HEK293 (cell line): Measurements from ENCODE around the gene EFEMP2.

Source experiments
- CTCF ChIA-PET: fragments of 350-600 bp; formaldehyde crosslinking; extraction: SDS; loops from one replicate; lab custom pipeline; 2021; ENCODE audit warnings: antibody characterized with exemption; lab: Yijun Ruan, JAX
- POLR2A ChIA-PET: fragments of 300-600 bp; formaldehyde crosslinking; extraction: SDS; loops from one replicate; lab custom pipeline; 2020; ENCODE audit warnings: antibody characterized with exemption, inconsistent platforms; lab: Yijun Ruan, JAX
- H3K27ac ChIP-seq: fragments of 200-500 bp; sonication (Bioruptor generic); 2 replicates; pipeline ENCODE4 v1.5.1; 2014; ENCODE audit warnings: low read depth, low read length, control low read depth, inconsistent platforms; ENCODE audit errors: extremely low read depth
- H3K36me3 ChIP-seq, 2 experiments: fragments of 200-500 bp in 1 of 2; sonication (Bioruptor generic) in 1 of 2; 1 replicate in 1 of 2; 2 replicates in 1 of 2; pipeline ENCODE4 v1.5.1; 2014 to 2017; ENCODE audit warnings: inconsistent platforms in 2 of 2, low read length in 2 of 2; ENCODE audit not compliant: control insufficient read depth in 2 of 2, insufficient read depth in 1 of 2
- H3K4me1 ChIP-seq: fragments of 200-500 bp; sonication (Bioruptor generic); 2 replicates; pipeline ENCODE4 v1.5.1; 2014; ENCODE audit warnings: mild to moderate bottlenecking, low read length, inconsistent platforms; ENCODE audit not compliant: control insufficient read depth, insufficient read depth
- H3K4me3 ChIP-seq: 2 replicates; pipeline ENCODE4 v1.5.1; 2011; ENCODE audit warnings: low read depth, mild to moderate bottlenecking, control low read depth, low read length, moderate library complexity
- H3K9me3 ChIP-seq: fragments of 200-500 bp; sonication (Bioruptor generic); 2 replicates; pipeline ENCODE4 v1.5.1; 2014; ENCODE audit warnings: low read depth, low read length, inconsistent platforms; ENCODE audit not compliant: control insufficient read depth, insufficient read depth
- HOXC10 ChIP-seq: sonication (generic); formaldehyde crosslinking; IDR thresholded peaks from 2 replicates; pipeline ENCODE4 v1.8.1; 2023; ENCODE audit warnings: mild to moderate bottlenecking, missing genetic modification reagents
- MEIS1 ChIP-seq: sonication (generic); formaldehyde crosslinking; IDR thresholded peaks from 2 replicates; pipeline ENCODE4 v1.8.1; 2022; ENCODE audit warnings: missing genetic modification reagents, mild to moderate bottlenecking, borderline replicate concordance
- PRDM1 ChIP-seq: fragments of 450-650 bp; formaldehyde crosslinking; IDR thresholded peaks from 2 replicates; pipeline ENCODE4; 2016; ENCODE audit warnings: missing biosample characterization, missing genetic modification characterization
- SP3 ChIP-seq: fragments of 450-650 bp; formaldehyde crosslinking; IDR thresholded peaks from 2 replicates; pipeline ENCODE4 v1.5.1; 2016; ENCODE audit warnings: missing biosample characterization, missing genetic modification characterization
- WT1 ChIP-seq: fragments of 450-650 bp; formaldehyde crosslinking; IDR thresholded peaks from 2 replicates; pipeline ENCODE4 v1.5.1; 2016; ENCODE audit warnings: missing biosample characterization, missing genetic modification characterization
- ZBTB48 ChIP-seq: fragments of 450-650 bp; formaldehyde crosslinking; IDR thresholded peaks from 2 replicates; pipeline ENCODE4 v1.5.1; 2016; ENCODE audit warnings: missing biosample characterization, missing genetic modification characterization
- ZFP3 ChIP-seq: fragments of 450-650 bp; formaldehyde crosslinking; IDR thresholded peaks from 2 replicates; pipeline ENCODE4 v1.5.1; 2016; ENCODE audit warnings: low read depth, missing biosample characterization, missing genetic modification characterization
- ZNF112 ChIP-seq: fragments of 450-650 bp; formaldehyde crosslinking; IDR thresholded peaks from 2 replicates; pipeline ENCODE4 v1.5.0; 2017; ENCODE audit warnings: missing biosample characterization, missing genetic modification characterization
- ZNF114 ChIP-seq: fragments of 450-650 bp; formaldehyde crosslinking; IDR thresholded peaks from 2 replicates; pipeline ENCODE4 v1.5.0; 2017; ENCODE audit warnings: missing biosample characterization, missing genetic modification characterization
- ZNF138 ChIP-seq: fragments of 450-650 bp; formaldehyde crosslinking; IDR thresholded peaks from 2 replicates; pipeline ENCODE4 v1.5.1; 2016; ENCODE audit warnings: missing biosample characterization, missing genetic modification characterization, borderline replicate concordance
- ZNF211 ChIP-seq: fragments of 450-650 bp; formaldehyde crosslinking; IDR thresholded peaks from 2 replicates; pipeline ENCODE4 v1.5.1; 2016; ENCODE audit warnings: low read depth, missing biosample characterization, missing genetic modification characterization
- ZNF239 ChIP-seq: fragments of 450-650 bp; formaldehyde crosslinking; IDR thresholded peaks from 2 replicates; pipeline ENCODE4 v1.5.1; 2016; ENCODE audit warnings: missing biosample characterization, missing genetic modification characterization
- ZNF350 ChIP-seq: fragments of 450-650 bp; formaldehyde crosslinking; IDR thresholded peaks from 2 replicates; pipeline ENCODE4 v1.5.0; 2017; ENCODE audit warnings: missing biosample characterization, mild to moderate bottlenecking, missing genetic modification characterization
- ZNF391 ChIP-seq: fragments of 450-650 bp; formaldehyde crosslinking; IDR thresholded peaks from 2 replicates; pipeline ENCODE4 v1.5.1; 2016; ENCODE audit warnings: low read depth, missing biosample characterization, missing genetic modification characterization, borderline replicate concordance
- ZNF394 ChIP-seq: fragments of 450-650 bp; formaldehyde crosslinking; IDR thresholded peaks from 2 replicates; pipeline ENCODE4 v1.5.1; 2016; ENCODE audit warnings: missing biosample characterization, missing genetic modification characterization, mild to moderate bottlenecking, moderate library complexity, borderline replicate concordance
- ZNF664 ChIP-seq: fragments of 450-650 bp; formaldehyde crosslinking; IDR thresholded peaks from 2 replicates; pipeline ENCODE4 v1.5.1; 2016; ENCODE audit warnings: missing biosample characterization, missing genetic modification characterization
- ZNF707 ChIP-seq: fragments of 450-650 bp; formaldehyde crosslinking; IDR thresholded peaks from 2 replicates; pipeline ENCODE4 v1.5.1; 2016; ENCODE audit warnings: missing biosample characterization, missing genetic modification characterization
- ZNF768 ChIP-seq: fragments of 450-650 bp; formaldehyde crosslinking; IDR thresholded peaks from 2 replicates; pipeline ENCODE4 v1.5.1; 2018; ENCODE audit warnings: missing biosample characterization, mild to moderate bottlenecking, missing genetic modification characterization
- ZNF776 ChIP-seq: fragments of 450-650 bp; formaldehyde crosslinking; IDR thresholded peaks from 2 replicates; pipeline ENCODE4 v1.5.0; 2017; ENCODE audit warnings: missing biosample characterization, missing genetic modification characterization, borderline replicate concordance
- ZNF785 ChIP-seq: fragments of 450-650 bp; formaldehyde crosslinking; IDR thresholded peaks from 2 replicates; pipeline ENCODE4 v1.5.1; 2016; ENCODE audit warnings: missing biosample characterization, missing genetic modification characterization
- ZNF792 ChIP-seq: fragments of 450-650 bp; formaldehyde crosslinking; IDR thresholded peaks from 2 replicates; pipeline ENCODE4 v1.5.1; 2016; ENCODE audit warnings: missing biosample characterization, missing genetic modification characterization
- TF ChIP-seq, protein P1 (sequence below): fragments of 450-650 bp; formaldehyde crosslinking; optimal IDR thresholded peaks from 2 replicates; pipeline ENCODE3; 2016; ENCODE audit warnings: missing biosample characterization, mild to moderate bottlenecking, missing genetic modification characterization
- TF ChIP-seq, protein P2 (sequence below): fragments of 450-650 bp; formaldehyde crosslinking; IDR thresholded peaks from 2 replicates; pipeline ENCODE4 v1.5.1; 2017; ENCODE audit warnings: missing biosample characterization, missing genetic modification characterization
- TF ChIP-seq, protein P3 (sequence below): fragments of 450-650 bp; formaldehyde crosslinking; IDR thresholded peaks from 2 replicates; pipeline ENCODE4 v1.5.1; 2016; ENCODE audit warnings: missing biosample characterization, missing genetic modification characterization
- TF ChIP-seq, protein P4 (sequence below): fragments of 450-650 bp; formaldehyde crosslinking; IDR thresholded peaks from 2 replicates; pipeline ENCODE4 v1.5.1; 2017; ENCODE audit warnings: missing biosample characterization, mild to moderate bottlenecking, missing genetic modification characterization, moderate library complexity
- TF ChIP-seq, protein P5 (sequence below): fragments of 450-650 bp; formaldehyde crosslinking; IDR thresholded peaks from 2 replicates; pipeline ENCODE4 v1.5.0; 2017; ENCODE audit warnings: missing biosample characterization, missing genetic modification characterization, borderline replicate concordance
- TF ChIP-seq, protein P6 (sequence below): fragments of 450-650 bp; formaldehyde crosslinking; IDR thresholded peaks from 2 replicates; pipeline ENCODE4 v1.5.1; 2017; ENCODE audit warnings: missing biosample characterization, missing genetic modification characterization

The EFEMP2 gene

DNA sequence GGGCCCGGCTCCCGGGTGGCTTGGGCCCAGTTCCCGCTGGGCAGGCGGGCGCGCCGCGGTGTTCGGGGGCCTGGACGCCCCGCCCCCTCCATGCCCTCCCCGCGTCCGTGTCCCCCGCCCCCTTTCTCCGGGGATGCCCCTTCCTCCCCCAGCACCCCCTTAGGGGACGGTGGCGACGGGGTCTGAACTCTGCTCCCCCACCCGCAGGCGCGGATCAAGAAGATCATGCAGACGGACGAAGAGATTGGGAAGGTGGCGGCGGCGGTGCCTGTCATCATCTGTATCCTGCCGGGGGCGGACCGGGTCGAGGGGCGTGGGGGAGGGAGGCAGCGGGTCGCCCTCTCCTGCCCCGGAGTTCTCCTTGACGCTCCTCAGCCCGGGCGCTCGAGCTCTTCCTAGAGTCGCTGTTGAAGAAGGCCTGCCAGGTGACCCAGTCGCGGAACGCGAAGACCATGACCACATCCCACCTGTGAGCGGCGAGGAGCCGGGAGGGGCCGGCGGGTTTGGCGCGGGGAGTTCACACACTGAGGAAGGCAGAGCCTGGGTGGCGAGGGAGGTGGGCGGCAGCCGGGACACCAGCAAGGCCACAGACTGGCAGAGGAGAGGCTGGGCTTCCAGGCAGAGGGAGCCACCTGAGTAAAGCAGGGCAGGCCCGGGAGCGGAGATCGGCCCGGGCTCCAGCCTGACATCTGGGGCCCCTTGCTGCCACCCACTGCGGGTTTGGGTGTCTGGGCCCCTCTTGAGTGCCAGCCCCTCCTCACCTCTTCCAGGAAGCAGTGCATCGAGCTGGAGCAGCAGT lies 47.2 kb upstream of the EFEMP2 start (continued):
- TF ChIP-seq, protein P1, sequence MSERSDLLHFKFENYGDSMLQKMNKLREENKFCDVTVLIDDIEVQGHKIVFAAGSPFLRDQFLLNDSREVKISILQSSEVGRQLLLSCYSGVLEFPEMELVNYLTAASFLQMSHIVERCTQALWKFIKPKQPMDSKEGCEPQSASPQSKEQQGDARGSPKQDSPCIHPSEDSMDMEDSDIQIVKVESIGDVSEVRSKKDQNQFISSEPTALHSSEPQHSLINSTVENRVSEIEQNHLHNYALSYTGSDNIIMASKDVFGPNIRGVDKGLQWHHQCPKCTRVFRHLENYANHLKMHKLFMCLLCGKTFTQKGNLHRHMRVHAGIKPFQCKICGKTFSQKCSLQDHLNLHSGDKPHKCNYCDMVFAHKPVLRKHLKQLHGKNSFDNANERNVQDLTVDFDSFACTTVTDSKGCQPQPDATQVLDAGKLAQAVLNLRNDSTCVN (tag by site-specific recombination), result peak; percentile 44
- TF ChIP-seq PRDM1, result no peak
- TF ChIP-seq, protein P2, sequence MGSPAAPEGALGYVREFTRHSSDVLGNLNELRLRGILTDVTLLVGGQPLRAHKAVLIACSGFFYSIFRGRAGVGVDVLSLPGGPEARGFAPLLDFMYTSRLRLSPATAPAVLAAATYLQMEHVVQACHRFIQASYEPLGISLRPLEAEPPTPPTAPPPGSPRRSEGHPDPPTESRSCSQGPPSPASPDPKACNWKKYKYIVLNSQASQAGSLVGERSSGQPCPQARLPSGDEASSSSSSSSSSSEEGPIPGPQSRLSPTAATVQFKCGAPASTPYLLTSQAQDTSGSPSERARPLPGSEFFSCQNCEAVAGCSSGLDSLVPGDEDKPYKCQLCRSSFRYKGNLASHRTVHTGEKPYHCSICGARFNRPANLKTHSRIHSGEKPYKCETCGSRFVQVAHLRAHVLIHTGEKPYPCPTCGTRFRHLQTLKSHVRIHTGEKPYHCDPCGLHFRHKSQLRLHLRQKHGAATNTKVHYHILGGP, result no peak
- peak; percentile 60; the same call in 1 of the 2 replicates for TF ChIP-seq SP3 (tag by site-specific recombination)
- no peak for TF ChIP-seq ZFP3
- no peak for TF ChIP-seq ZNF114 (tag by site-specific recombination)
- TF ChIP-seq ZBTB48 (tag by site-specific recombination), result no peak
- TF ChIP-seq ZNF394 (tag by site-specific recombination), result no peak
- 0 out of 2 replicates have a peak, but pooled peaks have one; percentile 22 for TF ChIP-seq HOXC10

DNA sequence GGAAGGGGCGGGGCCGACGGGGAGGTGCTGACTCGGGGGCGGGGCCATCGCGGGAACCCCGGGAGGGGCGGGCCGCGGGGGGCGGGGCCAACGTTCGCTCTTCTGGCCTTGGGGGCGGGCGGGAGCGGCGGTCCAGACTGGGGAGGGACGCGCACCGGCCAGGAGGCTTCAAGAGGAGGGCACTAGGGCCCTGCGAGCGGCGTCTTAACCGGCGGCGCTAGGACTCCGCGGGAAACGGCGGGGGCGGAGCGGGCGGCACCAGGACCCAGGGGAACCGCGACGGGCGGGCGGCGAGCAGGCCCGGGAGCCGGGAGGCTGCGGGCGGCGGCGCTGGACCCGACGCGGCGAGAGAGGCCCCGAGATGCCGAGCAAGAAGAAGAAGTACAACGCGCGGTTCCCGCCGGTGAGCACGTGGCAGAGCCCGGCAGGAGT lies 46.6 kb upstream of the EFEMP2 start, which contains the start of gene DRAP1:
TSS of gene DRAP1 (plus strand) at position 286 of the 432 bp plus-strand sequence. CDS start at position 362, 76 bp downstream.
- Histone ChIP-seq H3K9me3 (no peaks in the 10 kb centered on the region), H3K36me3 (peaks cover 0 to 14% of the 10 kb centered on the region in 2 experiments; a peak in 2 of 3 replicates), H3K4me1 (no peaks in the 10 kb centered on the region; the same call in 1 of the 2 replicates), H3K27ac (peak within 1 kb of the TSS; percentile 63; the same call in 1 of the 2 replicates), H3K4me3 (peak within 1 kb of the TSS; percentile 74)
- ChIA-PET POLR2A (interaction anchor here (1.7 to 2.3 kb wide), 2 partner anchors 29 to 31 kb away, joined by 9 to 12 read pairs; partner anchors contain the start of genes CCDC85B and FIBP), CTCF (interaction anchor here (0.6 to 1.0 kb wide), 3 partner anchors 23 to 30 kb away, joined by 3 read pairs; partner anchors contain the start of gene CCDC85B)
- no peak for TF ChIP-seq ZNF776 (tag by site-specific recombination)
- TF ChIP-seq, protein P3, sequence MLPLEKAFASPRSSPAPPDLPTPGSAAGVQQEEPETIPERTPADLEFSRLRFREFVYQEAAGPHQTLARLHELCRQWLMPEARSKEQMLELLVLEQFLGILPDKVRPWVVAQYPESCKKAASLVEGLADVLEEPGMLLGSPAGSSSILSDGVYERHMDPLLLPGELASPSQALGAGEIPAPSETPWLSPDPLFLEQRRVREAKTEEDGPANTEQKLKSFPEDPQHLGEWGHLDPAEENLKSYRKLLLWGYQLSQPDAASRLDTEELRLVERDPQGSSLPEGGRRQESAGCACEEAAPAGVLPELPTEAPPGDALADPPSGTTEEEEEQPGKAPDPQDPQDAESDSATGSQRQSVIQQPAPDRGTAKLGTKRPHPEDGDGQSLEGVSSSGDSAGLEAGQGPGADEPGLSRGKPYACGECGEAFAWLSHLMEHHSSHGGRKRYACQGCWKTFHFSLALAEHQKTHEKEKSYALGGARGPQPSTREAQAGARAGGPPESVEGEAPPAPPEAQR (tag by site-specific recombination), result 0 out of 2 replicates have a peak, but pooled peaks have one; percentile 75
- TF ChIP-seq ZNF211 (tag by site-specific recombination), result no peak
- TF ChIP-seq WT1 (tag by site-specific recombination), result no peak
- TF ChIP-seq ZNF664 (tag by site-specific recombination), result no peak
- 0 out of 2 replicates have a peak, but pooled peaks have one; percentile 57 for TF ChIP-seq ZNF391 (tag by site-specific recombination)
- no peak for TF ChIP-seq ZNF138 (tag by site-specific recombination)
- TF ChIP-seq ZNF768, result no peak
- TF ChIP-seq ZNF350 (tag by site-specific recombination), result 0 out of 2 replicates have a peak, but pooled peaks have one; percentile 60
- no peak for TF ChIP-seq ZNF707 (tag by site-specific recombination)
- TF ChIP-seq, protein P4, sequence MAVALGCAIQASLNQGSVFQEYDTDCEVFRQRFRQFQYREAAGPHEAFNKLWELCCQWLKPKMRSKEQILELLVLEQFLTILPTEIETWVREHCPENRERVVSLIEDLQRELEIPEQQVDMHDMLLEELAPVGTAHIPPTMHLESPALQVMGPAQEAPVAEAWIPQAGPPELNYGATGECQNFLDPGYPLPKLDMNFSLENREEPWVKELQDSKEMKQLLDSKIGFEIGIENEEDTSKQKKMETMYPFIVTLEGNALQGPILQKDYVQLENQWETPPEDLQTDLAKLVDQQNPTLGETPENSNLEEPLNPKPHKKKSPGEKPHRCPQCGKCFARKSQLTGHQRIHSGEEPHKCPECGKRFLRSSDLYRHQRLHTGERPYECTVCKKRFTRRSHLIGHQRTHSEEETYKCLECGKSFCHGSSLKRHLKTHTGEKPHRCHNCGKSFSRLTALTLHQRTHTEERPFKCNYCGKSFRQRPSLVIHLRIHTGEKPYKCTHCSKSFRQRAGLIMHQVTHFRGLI (tag by site-specific recombination), result no peak
- TF ChIP-seq MEIS1 (CRISPR knock-in tag), result no peak
- no peak for TF ChIP-seq ZNF112 (tag by site-specific recombination)
- TF ChIP-seq, protein P5, sequence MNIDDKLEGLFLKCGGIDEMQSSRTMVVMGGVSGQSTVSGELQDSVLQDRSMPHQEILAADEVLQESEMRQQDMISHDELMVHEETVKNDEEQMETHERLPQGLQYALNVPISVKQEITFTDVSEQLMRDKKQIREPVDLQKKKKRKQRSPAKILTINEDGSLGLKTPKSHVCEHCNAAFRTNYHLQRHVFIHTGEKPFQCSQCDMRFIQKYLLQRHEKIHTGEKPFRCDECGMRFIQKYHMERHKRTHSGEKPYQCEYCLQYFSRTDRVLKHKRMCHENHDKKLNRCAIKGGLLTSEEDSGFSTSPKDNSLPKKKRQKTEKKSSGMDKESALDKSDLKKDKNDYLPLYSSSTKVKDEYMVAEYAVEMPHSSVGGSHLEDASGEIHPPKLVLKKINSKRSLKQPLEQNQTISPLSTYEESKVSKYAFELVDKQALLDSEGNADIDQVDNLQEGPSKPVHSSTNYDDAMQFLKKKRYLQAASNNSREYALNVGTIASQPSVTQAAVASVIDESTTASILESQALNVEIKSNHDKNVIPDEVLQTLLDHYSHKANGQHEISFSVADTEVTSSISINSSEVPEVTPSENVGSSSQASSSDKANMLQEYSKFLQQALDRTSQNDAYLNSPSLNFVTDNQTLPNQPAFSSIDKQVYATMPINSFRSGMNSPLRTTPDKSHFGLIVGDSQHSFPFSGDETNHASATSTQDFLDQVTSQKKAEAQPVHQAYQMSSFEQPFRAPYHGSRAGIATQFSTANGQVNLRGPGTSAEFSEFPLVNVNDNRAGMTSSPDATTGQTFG (tag by site-specific recombination), result peak; percentile 36; the same call in 1 of the 2 replicates
- no peak for TF ChIP-seq ZNF785 (tag by site-specific recombination)
- no peak for TF ChIP-seq ZNF792 (tag by site-specific recombination)
- TF ChIP-seq ZNF239 (tag by site-specific recombination), result no peak
- TF ChIP-seq, protein P6, sequence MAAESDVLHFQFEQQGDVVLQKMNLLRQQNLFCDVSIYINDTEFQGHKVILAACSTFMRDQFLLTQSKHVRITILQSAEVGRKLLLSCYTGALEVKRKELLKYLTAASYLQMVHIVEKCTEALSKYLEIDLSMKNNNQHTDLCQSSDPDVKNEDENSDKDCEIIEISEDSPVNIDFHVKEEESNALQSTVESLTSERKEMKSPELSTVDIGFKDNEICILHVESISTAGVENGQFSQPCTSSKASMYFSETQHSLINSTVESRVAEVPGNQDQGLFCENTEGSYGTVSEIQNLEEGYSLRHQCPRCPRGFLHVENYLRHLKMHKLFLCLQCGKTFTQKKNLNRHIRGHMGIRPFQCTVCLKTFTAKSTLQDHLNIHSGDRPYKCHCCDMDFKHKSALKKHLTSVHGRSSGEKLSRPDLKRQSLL (tag by site-specific recombination), result peak; percentile 75
